HL-60 (cell line): ENCODE measurements around the gene HCRTR1.

ENCODE experiments used
- DNase-seq, 2 experiments: peaks; one replicate each; pipeline ENCODE4 v3.0.0-alpha.2; 2010 to 2020; ENCODE audit warnings: low read depth in 1 of 2, low spot score in 1 of 2
- H3K27ac ChIP-seq: fragments of 250-450 bp; sonication (Bioruptor Pico); replicated peaks from 2 replicates; pipeline ENCODE4 v1.5.1; 2020; ENCODE audit warnings: mild to moderate bottlenecking, moderate library complexity
- H3K27me3 ChIP-seq: fragments of 250-450 bp; sonication (Bioruptor Pico); 2 replicates; pipeline ENCODE4 v1.5.1; 2021; ENCODE audit warnings: mild to moderate bottlenecking, moderate library complexity; ENCODE audit not compliant: insufficient read depth, poor library complexity, severe bottlenecking
- H3K4me3 ChIP-seq: replicated peaks from 2 replicates; pipeline ENCODE4 v1.5.1; 2011; ENCODE audit warnings: mild to moderate bottlenecking, control low read depth, low read length; ENCODE audit not compliant: insufficient read depth
- CTCF ChIP-seq: IDR thresholded peaks from one replicate; pipeline ENCODE4 v1.5.1; 2011; ENCODE audit warnings: low read length, control low read depth, inconsistent platforms; ENCODE audit not compliant: insufficient read depth
- GABPA ChIP-seq: IDR thresholded peaks from 2 replicates; pipeline ENCODE4 v1.6.1; 2012; ENCODE audit warnings: low read depth
- POLR2AphosphoS5 ChIP-seq: IDR thresholded peaks from 2 replicates; pipeline ENCODE4 v1.6.1; 2012; ENCODE audit warnings: low read depth
- REST ChIP-seq: IDR thresholded peaks from 2 replicates; pipeline ENCODE4 v1.6.1; 2012; ENCODE audit warnings: low read depth; ENCODE audit not compliant: insufficient replicate concordance
- SPI1 ChIP-seq: IDR thresholded peaks from 2 replicates; pipeline ENCODE4 v1.6.1; 2012; ENCODE audit warnings: low read depth, mild to moderate bottlenecking, borderline replicate concordance

Gene HCRTR1

GRCh38 chr1:31576743-31577455, 40.6 kb upstream of the HCRTR1 start:
- no peak for DNase-seq
- no peak for TF ChIP-seq POLR2AphosphoS5
- TF ChIP-seq CTCF = no peak
- no peak for TF ChIP-seq SPI1
- no peak overlapping the region for H3K4me3 ChIP-seq
- H3K27me3 ChIP-seq = no peaks in the 10 kb centered on the region
- no peak overlapping the region for H3K27ac ChIP-seq

- Histone ChIP-seq H3K27ac (no peak overlapping the region), H3K4me3 (no peak overlapping the region), H3K27me3 (no peaks in the 10 kb centered on the region)
- TF ChIP-seq REST (no peak), GABPA (no peak), POLR2AphosphoS5 (no peak), SPI1 (no peak), CTCF (no peak)
- no peak for DNase-seq
Observed at GRCh38 chr1:31577515-31578192, 39.8 kb upstream of the HCRTR1 start.

GRCh38 chr1:31579374-31579773, 38.1 kb upstream of the HCRTR1 start:
- no peak for DNase-seq
- H3K27me3 ChIP-seq = no peaks in the 10 kb centered on the region
- H3K27ac ChIP-seq = no peak overlapping the region
- H3K4me3 ChIP-seq = no peak overlapping the region
- TF ChIP-seq REST (no peak), CTCF (no peak), POLR2AphosphoS5 (no peak)

- no peak for TF ChIP-seq SPI1
- TF ChIP-seq CTCF = no peak
- no peak for TF ChIP-seq REST
- TF ChIP-seq GABPA = no peak
- TF ChIP-seq POLR2AphosphoS5 = no peak
- Histone ChIP-seq H3K27ac (no peak overlapping the region), H3K4me3 (no peak overlapping the region), H3K27me3 (no peaks in the 10 kb centered on the region)
- no peak for DNase-seq
Observed at GRCh38 chr1:31580513-31580870, 37.0 kb upstream of the HCRTR1 start.
